Bronchial epithelial cell (primary cell): ENCODE results near the gene STRN4. TPM values are rescaled to one million over a fixed set of nuclear protein-coding genes. Genes with fewer than 3 reads are reported as not detected.

Experiments
- DNase-seq: peaks from one replicate; pipeline ENCODE4 v3.0.0-alpha.2; 2010; ENCODE audit warnings: low read depth
- FAIRE-seq: peaks from 2 replicates; lab custom pipeline; 2011; peaks lifted over from hg19 to GRCh38; lab: Jason Lieb, UNC
- H3K27me3 ChIP-seq: 2 replicates; pipeline ENCODE4 v1.5.1; 2011; ENCODE audit warnings: low read length; ENCODE audit not compliant: control insufficient read depth, insufficient read depth
- H3K36me3 ChIP-seq: 2 replicates; pipeline ENCODE4 v1.5.1; 2011; ENCODE audit warnings: low read length; ENCODE audit not compliant: control insufficient read depth, insufficient read depth
- H3K4me3 ChIP-seq: 2 replicates; pipeline ENCODE4 v1.5.1; 2011; ENCODE audit warnings: mild to moderate bottlenecking, low read depth, low read length, control low read depth
- total RNA-seq: library from RNA; depleted of rRNA; stranded (reverse); fragments of >200 nt; gene quantifications from 2 replicates; pipeline ENCODE4 v1.2.1, GENCODE V29; 2014
- TF ChIP-seq, protein P1 (sequence below): IDR thresholded peaks from 2 replicates; pipeline ENCODE4 v1.5.1; 2011; ENCODE audit warnings: mild to moderate bottlenecking, moderate library complexity, low read length, control low read depth, inconsistent platforms; ENCODE audit not compliant: insufficient read depth, severe bottlenecking

The STRN4 gene
- total RNA-seq, 1 donor from 2014 or later = 60.3 TPM

DNA sequence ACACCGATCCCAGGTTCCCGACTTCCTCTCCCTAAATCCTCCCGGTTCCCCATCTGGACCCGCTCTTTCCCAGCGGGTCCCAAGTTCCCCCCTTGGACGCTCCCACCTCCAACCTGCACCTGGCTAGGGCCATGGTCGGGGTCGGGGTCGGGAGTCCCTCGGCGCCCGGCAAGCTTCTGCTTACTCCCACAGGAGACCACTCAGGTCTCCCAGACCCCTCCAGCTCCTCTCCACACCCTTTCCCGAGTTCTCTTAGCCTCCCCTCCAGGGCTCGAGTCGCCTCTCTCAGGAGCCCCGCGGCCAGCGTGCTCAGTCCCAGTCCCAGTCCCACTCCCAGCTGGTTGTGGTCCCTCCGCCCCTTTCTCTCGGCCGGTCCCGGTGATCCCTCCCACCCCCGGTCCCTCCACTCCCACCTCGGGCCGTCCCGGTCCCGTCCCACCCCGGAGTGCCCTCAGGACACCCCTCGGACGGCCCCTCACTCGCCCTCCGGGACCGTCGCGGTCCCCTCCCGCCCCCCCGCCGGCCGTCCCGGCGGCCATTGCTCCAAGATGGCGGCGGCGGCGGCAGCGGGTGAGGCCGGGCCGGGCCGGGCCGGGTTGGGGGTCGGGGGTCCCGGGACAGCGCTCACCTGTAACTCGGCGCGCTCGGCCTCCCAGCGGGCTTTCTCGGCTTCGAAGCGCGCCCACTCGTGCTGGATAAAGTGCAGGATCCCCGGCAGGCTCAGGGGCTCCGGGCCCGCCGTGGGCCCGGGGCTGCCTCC is 549 bp downstream of the STRN4 start, which contains the start of gene FKRP:
Gene FKRP, plus strand, starts transcription at position 537 of the 760 bp plus-strand sequence. CDS start 9,394 bp downstream, outside the sequence.
- TF ChIP-seq, protein P1, sequence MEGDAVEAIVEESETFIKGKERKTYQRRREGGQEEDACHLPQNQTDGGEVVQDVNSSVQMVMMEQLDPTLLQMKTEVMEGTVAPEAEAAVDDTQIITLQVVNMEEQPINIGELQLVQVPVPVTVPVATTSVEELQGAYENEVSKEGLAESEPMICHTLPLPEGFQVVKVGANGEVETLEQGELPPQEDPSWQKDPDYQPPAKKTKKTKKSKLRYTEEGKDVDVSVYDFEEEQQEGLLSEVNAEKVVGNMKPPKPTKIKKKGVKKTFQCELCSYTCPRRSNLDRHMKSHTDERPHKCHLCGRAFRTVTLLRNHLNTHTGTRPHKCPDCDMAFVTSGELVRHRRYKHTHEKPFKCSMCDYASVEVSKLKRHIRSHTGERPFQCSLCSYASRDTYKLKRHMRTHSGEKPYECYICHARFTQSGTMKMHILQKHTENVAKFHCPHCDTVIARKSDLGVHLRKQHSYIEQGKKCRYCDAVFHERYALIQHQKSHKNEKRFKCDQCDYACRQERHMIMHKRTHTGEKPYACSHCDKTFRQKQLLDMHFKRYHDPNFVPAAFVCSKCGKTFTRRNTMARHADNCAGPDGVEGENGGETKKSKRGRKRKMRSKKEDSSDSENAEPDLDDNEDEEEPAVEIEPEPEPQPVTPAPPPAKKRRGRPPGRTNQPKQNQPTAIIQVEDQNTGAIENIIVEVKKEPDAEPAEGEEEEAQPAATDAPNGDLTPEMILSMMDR = no peak
- FAIRE-seq (no peak), DNase-seq (no peak)

DNA sequence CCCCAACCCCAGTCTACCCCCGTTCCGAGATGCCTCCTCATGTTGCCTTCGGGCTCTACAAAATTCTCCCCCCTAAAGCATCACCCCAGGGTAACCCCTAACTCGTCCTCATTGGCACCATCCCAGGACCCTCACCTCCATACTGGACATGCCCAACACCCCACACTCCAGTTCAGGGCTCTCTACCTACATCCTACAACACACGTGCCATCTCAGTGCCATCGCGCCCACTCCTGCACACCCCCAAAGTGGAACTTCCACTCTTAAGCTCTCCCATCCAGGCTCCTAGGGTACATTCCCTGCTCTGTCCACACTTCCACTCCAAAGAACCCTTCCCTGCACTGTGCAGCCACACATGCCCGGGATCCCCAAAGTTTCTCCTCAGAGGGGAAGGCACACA is 1.2 kb downstream of the STRN4 start:
- DNase-seq = no peak
- peaks cover 5% of the 10 kb centered on the region for H3K36me3 ChIP-seq
- FAIRE-seq = no peak
- H3K4me3 ChIP-seq = peak overlapping the region; percentile 80
- TF ChIP-seq, protein P1 = no peak
- no peaks in the 10 kb centered on the region for H3K27me3 ChIP-seq

More for the DNA sequence above, 549 bp downstream of the STRN4 start, which contains the start of gene FKRP:
- Histone ChIP-seq H3K27me3 (no peaks in the 10 kb centered on the region), H3K36me3 (peaks cover 4% of the 10 kb centered on the region), H3K4me3 (peak within 1 kb of the TSS; percentile 80)

DNA sequence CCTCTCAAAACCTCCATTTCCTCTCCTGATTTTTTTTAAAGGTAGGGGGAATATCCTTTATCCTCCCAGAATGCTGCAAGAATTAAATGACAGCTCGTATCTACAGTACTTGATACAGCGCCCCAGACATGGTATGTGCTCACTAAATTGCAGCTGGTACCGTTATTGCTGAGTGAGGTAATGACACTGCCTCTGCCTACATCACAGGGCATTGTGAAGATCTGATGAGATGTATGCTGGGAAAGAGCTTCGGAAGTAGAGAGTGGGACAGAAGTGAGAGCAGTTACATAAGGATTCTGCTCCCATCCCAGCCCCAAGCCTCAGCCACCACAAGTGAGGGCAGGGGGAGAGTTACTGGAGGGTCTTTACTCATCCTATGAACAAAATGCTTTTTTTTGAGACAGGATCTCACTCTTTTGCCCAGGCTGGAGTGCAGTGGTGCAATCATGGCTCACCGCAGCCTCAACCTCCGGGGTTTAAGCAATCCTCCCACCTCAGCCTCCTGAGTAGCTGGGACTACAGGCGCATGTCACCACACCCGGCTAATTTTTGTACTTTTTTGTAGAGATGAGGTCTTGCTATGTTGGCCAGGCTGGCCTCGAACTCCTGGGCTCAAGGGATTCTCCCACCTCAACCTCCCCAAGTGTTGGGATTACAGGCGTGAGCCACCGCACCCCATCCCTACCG is 2.1 kb downstream of the STRN4 start:
- no peak overlapping the region for H3K4me3 ChIP-seq
- TF ChIP-seq, protein P1 = no peak

DNA sequence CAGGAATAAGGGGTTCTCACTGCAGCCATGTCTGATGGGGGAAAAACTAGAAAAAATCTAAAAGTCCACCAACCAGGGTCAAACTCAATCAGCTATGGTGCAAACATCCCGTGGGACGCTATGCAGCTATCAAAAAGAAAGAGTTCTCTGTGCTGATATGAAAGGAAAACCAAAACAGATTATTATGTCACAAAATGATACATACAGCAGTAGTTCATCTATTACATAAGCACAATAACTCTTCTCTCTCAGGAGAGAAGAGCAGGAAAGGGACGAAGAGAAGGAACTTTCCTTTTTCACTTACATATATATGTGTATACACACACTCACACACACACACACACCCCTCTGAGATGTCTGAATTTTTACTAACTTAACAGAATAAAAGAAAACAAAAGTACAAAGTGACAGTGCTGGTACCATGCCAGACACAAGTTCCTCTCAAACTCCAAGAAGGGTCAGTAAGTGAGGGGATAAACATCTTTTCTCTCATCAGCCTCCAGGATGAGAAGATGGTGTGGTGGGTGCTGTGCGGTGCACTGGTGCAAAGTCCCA is 3.2 kb downstream of the STRN4 start:
- DNase-seq = no peak
- no peak overlapping the region for H3K4me3 ChIP-seq
- H3K27me3 ChIP-seq = no peaks in the 10 kb centered on the region
- TF ChIP-seq, protein P1 = no peak
- no peak for FAIRE-seq
- peaks cover 16% of the 10 kb centered on the region for H3K36me3 ChIP-seq

More for the DNA sequence above, 2.1 kb downstream of the STRN4 start:
- Histone ChIP-seq H3K36me3 (peaks cover 9% of the 10 kb centered on the region), H3K27me3 (no peaks in the 10 kb centered on the region)
- DNase-seq = no peak
- peak; percentile 18 for FAIRE-seq

DNA sequence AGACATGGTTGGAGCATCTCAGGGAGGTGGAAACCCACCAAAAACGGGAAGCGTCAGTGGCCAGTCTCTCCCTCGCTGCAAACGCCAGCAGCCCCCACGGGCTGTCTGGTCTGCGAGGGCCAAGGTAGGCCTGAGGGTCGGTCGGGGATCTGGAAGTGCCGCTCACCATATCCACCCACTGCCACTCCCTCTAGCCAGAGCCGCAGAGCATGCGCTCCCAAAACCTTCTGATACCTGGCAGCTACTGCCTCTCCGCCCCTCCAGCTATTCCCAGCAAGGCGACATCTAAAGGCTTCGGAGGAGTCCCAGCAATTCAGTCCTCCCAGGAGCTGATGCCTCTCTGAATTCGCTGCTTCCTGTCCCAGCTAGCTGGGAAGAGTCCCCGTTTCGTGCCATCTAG is 4.8 kb downstream of the STRN4 start:
- Histone ChIP-seq H3K4me3 (no peak overlapping the region), H3K36me3 (peaks cover 27% of the 10 kb centered on the region), H3K27me3 (no peaks in the 10 kb centered on the region)
- DNase-seq = no peak
- FAIRE-seq = no peak
- TF ChIP-seq, protein P1 = no peak
